NCI-H82 (cell line): ENCODE data around the gene ZNF205.
A peak's percentile ranks its signal among the peaks of the same experiment; 100 is the strongest.
"Not testable (repeated sequence)": the region's sequence is repeated elsewhere in the genome, so short reads cannot be mapped to it uniquely, and the experiment has no call there.

Experiments used
- DNase-seq: peaks from one replicate; lab custom pipeline; 2025; lab: John Stamatoyannopoulos, UW

ZNF205 gene

DNA sequence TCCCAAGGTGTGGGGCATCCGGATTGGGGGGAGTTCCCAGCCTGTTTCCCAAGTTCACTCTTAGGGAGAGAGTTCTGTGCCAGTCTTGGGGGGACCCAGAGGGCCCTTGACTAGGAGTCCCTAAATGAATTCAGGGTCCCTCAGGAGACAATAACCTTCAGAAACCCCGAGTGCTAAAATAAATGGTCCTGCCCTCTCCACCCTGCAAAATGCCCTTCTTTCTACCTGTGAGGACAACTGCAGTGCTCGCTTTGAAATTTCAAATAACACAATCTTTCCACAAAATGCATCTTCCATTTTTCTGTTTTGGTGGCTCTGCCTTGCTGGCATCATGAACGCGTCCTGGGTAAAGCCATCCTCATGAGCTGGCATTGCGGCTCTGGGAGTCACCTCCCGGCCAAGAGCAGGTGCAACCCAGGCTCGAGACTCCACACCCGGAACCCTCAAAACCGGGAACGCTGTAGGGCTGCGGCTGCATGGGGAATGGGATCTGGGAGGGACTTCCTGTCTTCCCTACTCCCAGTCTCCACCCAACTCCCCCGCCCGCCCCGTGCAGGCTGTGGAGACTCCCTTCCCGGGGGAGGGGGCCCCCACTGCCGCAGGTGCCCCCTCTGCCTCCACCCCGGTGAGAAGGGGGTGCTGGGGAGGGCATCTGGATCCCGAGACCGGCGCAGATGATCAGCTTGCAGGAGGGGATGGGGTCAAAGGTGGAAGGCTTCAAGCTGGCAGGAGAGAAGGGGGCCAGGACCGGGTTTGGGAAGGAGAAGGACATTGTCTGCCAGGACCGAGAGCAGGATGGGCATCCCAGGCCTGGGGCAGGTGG, at the start of gene ZNF205:
ZNF205 (plus strand) TSS at position 529 of the 823 bp plus-strand sequence. CDS start 845 bp downstream, outside the sequence.
- peak; percentile 88 for DNase-seq

DNA sequence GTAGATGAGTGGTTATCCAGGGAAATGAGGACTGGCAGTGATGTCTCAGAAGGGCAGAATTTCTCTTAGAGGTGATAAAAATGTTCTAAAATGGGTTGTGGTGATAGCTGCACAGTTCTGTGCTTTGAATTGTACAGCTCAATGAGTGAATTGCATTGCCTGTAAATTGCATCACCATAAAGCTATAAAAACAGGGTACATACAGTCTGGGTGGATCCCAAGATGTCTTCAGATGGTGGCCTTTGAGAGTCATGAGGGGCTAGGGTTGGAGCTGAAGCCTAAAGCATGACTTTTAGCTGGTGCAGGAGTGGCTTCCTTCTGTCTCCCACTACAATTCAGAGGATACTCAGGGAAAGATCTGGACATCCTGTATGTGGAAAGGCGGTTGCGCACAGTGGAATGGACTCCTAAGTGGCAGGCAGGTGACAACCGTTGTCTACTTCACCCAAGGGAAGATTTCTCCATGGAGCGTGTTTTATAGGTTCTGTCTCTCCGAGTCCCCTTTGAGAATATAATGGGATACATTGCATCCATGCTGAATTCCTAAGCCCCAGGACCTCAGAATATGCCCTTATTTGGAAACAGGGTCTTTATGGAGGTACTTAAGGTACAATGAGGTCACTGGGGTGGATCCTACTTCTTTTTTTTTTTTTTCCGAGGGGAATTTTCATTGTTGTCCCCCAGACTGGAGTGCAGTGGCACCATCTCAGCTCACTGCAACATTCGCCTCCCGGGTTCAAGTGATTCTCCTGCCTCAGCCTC, 48.6 kb upstream of the ZNF205 start:
- DNase-seq, result no peak

DNA sequence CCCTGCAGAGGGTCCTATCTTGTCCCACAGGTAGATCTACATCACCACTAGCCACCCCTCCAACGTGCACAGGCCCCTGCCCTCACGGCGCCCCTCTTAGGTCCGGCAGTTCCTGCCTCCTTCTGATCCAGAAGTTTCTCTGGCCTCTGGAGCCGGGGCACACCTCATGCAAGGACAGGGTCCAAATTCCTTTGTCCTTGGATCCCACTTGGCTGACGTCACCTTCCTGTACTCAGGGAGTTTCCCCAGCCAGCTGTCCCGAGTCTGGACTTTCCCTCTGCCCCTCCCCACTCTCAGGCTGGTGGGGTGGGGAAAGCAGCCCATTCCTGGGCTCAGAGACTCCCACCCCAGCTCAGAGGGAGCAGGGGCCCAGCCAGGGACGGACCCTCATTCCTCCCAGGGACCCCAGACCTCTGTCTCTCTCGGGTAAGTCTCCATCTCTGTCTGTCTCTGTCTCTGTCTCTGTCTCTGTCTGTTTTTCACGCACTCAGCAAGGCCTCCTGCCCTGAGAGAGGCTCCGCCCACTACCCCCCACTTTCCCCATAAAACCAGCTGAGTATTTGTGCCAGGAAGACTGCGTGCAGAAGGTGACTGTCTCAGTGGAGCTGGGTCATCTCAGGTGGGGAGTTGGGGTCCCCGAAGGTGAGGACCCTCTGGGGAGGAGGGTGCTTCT, 47.2 kb upstream of the ZNF205 start, which contains the start of gene IL32:
IL32 (plus strand) TSS at position 572 of the 673 bp plus-strand sequence. CDS start 172 bp downstream, outside the sequence.
- no peak for DNase-seq

DNA sequence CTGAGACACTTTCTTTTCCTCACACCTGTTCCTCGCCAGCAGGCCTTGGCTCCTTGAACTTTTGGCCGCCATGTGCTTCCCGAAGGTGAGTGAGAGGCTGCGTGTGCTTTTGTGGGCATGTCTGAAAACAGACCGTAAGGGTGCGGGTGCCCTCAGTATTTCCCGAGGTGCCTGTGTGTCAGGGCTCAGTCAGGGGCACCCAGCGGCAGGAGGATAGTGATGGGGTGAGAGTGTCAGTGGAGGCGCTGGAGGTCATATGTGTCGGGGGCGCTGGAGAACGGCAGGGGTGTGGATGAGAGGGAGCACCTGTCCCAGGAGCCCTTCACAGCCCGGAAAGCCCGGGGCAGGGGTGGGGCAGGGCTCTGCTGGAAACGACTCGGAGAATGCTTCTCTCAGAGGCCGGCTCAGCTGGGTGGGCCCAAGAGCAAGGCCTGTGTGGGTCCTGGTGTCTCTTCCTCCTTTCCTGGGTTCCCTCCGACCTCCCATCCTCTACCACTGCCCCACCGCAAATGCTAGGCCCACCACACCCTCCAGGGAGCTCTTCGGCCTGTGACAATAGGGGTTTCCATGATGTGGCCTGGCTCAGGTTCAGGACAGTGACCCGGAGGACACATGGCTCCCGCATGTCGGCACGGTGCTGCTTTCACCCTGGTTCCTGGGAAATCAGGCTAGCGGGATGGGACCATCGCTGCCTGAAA, 46.5 kb upstream of the ZNF205 start:
- DNase-seq, result no peak

DNA sequence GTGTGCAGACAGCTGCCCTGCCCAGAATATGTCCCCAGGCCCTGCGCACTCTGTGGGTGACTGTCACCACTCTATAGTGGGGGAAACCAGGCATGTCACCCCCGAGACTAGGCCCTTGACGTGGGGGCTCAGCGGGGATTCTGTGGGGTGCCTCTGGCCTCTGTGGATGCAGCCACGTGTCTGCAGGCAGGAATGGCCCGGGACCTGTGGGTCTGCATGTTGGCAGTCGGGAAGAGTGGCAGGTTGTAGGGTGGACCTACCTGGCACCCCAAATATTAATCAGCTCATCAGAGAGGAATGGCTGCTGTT, 46.0 kb upstream of the ZNF205 start:
- no peak for DNase-seq

DNA sequence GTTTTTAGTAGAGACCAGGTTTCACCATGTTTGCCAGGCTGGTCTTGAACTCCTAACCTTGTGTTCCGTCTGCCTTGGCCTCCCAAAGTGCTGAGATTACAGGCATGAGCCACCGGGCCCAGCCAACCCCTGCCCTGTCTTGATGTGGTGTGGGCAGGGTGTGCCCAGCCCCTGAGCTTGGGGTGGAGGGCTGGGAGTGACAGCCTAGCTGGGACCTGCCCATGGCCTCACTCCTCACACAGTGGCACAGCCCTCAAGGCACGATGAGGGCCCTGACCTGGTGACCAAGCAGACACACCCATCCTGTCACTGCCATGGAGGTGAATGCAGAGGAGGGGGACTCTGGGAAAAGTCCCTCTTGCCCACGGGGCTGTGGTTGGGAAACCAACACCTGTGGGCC, 43.9 kb upstream of the ZNF205 start:
- no peak for DNase-seq

DNA sequence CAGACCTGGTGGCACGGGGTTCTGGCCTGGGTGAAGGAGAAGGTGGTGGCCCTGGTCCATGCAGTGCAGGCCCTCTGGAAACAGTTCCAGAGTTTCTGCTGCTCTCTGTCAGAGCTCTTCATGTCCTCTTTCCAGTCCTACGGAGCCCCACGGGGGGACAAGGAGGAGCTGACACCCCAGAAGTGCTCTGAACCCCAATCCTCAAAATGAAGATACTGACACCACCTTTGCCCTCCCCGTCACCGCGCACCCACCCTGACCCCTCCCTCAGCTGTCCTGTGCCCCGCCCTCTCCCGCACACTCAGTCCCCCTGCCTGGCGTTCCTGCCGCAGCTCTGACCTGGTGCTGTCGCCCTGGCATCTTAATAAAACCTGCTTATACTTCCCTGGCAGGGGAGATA, 43.2 kb upstream of the ZNF205 start:
- not testable (repeated sequence) for DNase-seq

DNA sequence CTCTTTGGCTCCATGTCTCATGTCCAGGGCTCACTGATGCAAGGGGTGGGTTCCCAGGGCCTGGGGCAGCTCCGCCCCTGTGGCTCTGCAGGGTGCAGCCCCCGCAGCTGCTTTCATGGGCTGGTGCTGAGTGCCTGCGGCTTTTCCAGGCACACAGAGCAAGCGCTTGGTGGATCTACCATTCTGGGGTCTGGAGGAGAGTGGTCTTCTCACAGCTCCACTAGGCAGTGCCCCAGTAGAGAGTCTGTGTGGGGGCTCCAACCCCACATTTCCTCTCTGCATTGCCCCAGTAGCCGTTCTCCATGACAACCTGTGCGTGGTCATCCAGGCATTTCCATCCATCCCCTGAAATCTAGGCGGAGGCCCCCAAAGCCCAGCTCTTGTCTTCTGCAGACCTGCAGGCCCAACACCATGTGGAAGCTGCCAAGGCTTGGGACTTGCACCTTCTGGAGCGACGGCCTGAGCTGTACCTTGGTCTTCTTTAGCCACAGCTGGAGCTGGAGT, 41.7 kb upstream of the ZNF205 start:
- no peak for DNase-seq

DNA sequence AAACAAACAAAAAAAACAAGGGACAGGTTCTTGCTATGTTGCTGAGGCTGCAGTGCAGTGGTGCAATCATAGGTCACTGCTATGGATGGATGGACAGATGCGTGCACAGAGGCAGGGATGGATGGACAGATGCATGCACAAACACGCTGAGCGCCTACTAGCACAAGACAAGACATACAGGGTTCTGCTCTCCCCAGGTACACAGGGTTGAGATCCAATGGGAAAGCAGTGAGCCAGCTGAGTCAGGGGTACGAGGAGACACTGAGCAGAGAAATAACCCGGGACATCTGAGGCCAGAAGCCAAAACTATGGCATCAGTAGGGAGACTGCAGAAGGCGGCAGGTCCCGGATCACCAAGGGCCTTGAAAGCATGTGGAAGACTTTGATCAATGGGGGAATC, 40.7 kb upstream of the ZNF205 start:
- DNase-seq, result no peak

DNA sequence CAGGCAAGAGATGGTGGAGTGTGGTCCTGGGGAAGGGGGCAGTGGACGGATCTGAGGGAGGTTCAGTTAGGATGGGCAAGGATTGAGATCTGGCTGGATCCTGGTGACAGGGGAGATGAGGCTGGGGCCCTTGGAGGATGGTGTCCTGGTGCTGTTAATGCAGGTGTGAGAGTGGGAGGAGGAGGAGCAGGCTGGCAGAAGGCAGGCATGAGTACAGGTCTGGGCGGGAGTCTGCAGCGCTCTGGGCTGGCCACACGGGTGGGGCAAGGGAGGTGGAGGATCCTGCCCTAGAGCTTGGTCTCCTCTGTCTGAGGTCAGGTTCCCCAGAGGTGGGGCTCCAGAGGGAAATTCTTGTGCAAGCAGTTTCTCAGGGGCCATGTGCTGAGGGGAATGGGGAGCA, 40.2 kb upstream of the ZNF205 start:
- not testable (repeated sequence) for DNase-seq

DNA sequence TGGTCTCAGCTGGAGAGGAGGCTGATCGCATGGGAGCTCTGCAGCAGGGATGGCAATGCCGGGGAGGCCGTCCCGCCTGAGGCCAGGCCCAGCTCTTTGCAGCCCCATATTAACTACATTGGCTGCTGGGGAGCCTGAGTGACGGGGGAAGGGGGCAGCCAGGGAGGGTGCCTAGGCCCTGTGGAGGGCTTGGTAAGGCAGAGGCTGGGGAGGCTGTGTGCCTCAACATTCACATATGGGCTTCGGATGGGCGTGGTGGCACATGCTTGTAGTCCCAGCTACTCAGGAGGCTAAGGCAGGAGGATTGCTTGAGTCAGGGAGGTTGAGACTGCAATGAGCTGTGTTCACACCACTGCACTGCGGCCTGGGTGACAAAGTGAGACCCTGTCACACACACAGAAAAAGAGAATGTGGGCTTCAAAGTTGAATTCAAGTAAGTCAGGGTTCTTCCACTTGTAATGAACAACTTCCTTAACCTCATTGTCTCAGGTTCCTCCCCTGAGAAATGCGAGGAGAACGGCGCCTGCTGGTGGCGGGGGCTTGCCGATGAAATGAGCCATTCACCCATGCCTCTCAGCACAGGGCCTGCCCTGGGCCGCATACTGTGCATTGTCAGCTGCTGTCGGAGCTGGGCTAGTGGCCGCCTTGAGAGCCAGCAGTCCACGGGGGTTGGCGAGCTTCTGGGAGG, 39.7 kb upstream of the ZNF205 start:
- DNase-seq, result not testable (repeated sequence)

DNA sequence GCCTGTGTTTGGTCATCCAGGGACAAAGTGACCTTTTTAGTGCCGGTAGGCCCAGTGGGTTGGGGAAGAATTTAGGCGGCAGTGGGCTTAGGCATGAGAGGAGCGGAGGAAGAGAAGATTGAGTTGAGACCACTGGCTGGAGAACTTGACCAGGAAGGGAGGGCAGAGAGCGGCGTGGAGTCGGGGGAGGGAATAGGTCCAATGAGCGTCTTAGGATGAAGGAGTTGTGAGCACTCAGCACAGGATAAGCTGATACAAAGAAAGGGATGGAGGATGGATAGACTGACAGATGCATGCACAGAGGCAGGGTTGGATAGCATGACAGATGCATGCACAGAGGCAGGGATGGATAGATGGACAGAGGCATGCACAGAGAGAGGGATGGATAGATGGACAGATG, 38.9 kb upstream of the ZNF205 start:
- no peak for DNase-seq

DNA sequence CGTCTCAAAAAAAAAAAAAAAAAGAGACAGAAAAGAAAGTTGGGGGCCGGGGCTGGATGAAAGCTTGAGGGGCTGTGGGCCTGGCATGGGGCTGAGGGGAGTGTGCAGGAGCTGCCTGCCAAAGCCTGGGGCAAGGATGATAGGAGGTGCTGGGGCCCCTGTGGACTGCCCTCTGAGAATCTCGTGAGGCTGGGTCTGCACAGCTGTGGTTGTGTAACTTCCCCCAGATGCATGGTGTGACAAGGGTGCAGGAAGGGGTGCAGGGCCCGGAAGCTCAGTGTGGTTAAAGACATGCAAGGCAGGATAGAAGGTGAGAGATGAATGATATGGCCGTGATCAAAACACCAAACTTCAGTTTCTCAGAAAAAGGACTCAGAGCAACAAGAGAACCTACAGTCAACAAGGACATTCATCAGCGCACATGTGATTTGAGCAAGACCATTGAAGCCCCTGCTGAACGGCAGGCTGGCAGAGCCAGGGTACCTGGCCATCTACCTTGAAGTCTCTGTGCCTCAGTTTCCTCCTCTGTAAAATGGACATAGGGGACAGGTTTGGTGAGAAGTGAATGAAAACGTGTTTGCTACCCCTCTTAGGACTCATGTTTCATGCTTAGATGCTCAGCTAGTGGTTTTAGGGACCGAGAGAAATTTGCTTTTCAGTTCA, 37.4 kb upstream of the ZNF205 start:
- no peak for DNase-seq

DNA sequence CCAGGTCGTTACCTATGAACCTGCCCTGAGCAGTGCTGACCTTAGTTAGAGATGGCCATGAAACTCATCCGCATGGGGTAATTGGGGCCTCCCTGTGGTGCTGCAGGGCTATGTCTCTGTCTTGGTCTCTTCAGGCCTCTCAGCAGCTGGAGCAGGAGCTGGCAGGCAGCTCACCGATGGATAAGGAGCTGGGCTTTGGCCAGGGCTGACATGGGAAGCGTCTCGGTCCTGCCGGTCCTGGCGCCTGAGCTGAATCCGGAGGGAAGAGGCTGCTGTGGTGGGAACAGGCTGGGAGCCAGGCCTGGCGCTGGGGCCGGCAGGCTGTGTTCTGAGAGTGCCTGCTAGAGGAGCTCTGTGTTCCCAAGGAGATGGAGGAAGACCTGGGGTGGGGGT, 36.9 kb upstream of the ZNF205 start:
- no peak for DNase-seq

DNA sequence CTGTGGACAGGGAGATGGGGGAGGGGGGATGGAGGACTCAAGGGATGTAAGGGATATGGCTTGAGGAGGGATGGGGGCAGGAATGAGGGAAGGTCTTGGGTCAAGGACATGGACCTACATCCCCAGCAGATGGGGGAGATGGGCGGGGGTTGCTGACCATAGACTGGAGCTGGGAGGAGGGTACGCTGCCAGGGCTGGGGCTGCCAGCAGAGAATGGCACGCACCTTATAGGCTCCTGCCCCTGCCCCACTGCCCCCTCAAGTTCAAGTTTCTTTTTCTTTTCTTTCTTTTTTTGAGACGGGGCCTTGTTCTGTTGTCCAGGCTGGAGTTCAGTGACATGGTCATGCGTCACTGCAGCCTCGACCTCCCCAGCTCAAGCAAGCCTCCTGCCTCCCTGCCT, 36.4 kb upstream of the ZNF205 start:
- DNase-seq, result not testable (repeated sequence)

DNA sequence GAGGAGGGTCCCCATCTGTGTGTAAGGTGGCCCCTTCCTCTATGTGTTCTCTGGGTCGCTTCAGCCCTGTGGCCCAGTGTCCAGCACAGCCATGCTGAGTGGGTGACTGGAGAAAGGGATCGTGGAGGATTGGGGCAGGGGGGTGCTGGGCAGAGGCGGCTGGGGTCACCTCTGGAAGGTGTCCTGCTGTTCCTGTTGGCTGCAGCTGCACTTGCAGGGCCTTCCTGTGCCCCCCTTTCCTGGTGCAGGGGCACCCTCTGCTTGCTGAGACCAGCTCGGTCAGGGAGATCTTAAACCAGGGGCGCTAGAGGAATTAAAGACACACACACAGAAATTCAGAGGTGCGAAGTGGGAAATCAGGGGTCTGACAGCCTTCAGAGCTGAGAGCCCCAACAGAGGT, 35.8 kb upstream of the ZNF205 start:
- DNase-seq, result no peak

DNA sequence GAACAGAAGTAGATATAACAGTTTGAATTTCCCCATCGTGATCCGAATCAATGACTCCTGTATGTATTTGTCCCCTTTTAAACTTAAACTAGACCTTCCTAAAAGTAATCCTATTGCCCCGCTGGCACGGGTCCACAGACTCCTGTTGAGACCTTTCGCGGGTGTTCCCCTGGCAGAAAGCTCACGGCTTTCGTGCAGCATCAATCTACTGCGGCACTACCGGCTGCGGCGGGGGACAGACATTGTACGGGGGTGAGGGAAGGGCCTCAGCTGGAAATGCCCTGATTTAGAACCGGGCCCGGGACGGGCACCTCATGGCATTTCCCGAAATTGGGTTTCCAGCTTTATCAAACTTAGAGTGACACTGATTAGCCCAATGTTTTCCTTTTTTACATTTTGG, 32.4 kb upstream of the ZNF205 start:
- no peak for DNase-seq

DNA sequence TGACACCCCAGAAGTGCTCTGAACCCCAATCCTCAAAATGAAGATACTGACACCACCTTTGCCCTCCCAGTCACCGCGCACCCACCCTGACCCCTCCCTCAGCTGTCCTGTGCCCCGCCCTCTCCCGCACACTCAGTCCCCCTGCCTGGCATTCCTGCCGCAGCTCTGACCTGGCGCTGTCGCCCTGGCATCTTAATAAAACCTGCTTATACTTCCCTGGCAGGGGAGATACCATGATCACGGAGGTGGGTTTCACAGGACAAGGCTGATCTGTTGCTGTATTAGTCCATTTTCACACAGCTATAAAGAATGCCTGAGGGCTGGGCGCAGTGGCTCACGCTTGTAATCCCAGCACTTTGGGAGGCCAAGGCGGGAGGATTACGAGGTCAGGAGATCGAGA, 30.4 kb upstream of the ZNF205 start:
- DNase-seq, result not testable (repeated sequence)

DNA sequence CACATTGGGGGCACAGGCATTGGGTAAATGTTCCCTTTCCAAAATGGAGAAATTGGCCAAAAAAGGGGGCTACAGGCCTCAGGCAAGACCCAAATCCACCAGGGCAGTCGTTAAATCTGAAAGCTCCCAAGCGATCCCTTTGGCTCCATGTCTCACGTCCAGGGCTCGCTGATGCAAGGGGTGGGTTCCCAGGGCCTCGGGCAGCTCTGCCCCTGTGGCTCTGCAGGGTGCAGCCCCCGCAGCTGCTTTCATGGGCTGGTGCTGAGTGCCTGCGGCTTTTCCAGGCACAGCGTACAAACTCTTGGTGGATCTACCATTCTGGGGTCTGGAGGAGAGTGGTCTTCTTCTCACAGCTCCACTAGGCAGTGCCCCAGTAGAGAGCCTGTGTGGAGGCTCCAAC, 29.0 kb upstream of the ZNF205 start:
- not testable (repeated sequence) for DNase-seq

DNA sequence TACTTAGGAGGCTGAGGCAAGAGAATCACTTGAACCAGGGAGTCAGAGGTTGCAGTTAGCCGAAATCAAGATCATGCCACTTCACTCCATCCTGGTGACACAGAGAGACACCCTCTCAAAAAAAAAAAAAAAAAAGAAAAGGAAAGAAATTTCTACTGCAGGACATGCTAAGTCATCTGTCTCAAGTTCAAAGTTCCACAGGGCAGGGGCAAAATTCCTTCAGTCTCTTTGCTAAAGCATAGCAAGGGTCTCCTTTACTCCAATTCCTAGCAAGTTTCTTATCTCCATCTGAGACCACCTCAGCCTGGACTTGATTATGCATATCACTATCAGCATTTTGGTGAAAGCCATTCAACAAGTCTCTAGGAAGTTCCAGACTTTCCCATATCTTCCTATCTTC, 27.9 kb upstream of the ZNF205 start:
- DNase-seq, result no peak
